ENCODE data around the gene PLEKHN1.

The PLEKHN1 gene

DNA sequence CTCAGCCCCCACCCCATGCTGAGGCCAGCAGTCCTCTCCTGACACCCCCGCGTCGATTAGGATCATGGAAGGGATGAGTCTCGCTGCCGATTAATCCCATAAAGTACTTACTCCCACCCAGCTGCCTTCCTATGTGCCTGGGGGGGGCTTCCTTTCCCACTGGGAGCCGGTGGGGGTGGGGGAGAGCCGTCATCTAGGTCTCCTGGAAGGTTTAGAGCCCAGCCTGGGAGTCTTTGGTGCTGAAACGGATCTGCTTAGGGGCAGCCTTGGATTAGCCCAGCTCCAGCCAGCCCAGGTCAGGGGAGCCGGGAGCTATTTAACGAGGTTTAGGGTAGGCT, 32.7 kb upstream of the PLEKHN1 start:
- Mint-ChIP-seq H3K4me3 (no peak overlapping the region), H3K27ac (ENCODE audit: low read depth) (no peak overlapping the region), H3K27me3 (peaks cover 43% of the 10 kb centered on the region), H3K9me3 (no peaks in the 10 kb centered on the region), H3K36me3 (ENCODE audit: insufficient read depth) (peaks cover 1% of the 10 kb centered on the region), H3K4me1 (peaks cover 13% of the 10 kb centered on the region)
- DNase-seq (ENCODE audit: low spot score in 2 of 2) (no peak), ATAC-seq (replicated peaks; ENCODE audit: extremely low read depth, poor library complexity, severe bottlenecking) (no peak)

GRCh38 chr1:934991-935750, 31.1 kb upstream of the PLEKHN1 start:
- H3K4me3 Mint-ChIP-seq = no peak overlapping the region
- no peak for ATAC-seq (replicated peaks; ENCODE audit: extremely low read depth, poor library complexity, severe bottlenecking)
- no peak overlapping the region for H3K27ac Mint-ChIP-seq (ENCODE audit: low read depth)

GRCh38 chr1:935751-936231, 30.5 kb upstream of the PLEKHN1 start:
- Mint-ChIP-seq H3K4me1 (peaks cover 15% of the 10 kb centered on the region), H3K4me3 (no peak overlapping the region), H3K27ac (ENCODE audit: low read depth) (no peak overlapping the region), H3K27me3 (peaks cover 45% of the 10 kb centered on the region), H3K9me3 (no peaks in the 10 kb centered on the region), H3K36me3 (ENCODE audit: insufficient read depth) (peaks cover 1% of the 10 kb centered on the region)
- ATAC-seq (replicated peaks; ENCODE audit: extremely low read depth, poor library complexity, severe bottlenecking) (no peak), DNase-seq (ENCODE audit: low spot score in 2 of 2) (no peak)

More at GRCh38 chr1:934991-935750, 31.1 kb upstream of the PLEKHN1 start:
- peaks cover 42% of the 10 kb centered on the region for H3K27me3 Mint-ChIP-seq
- H3K36me3 Mint-ChIP-seq (ENCODE audit: insufficient read depth) = peaks cover 1% of the 10 kb centered on the region
- DNase-seq (ENCODE audit: low spot score in 2 of 2) = no peak
- peaks cover 13% of the 10 kb centered on the region for H3K4me1 Mint-ChIP-seq
- no peaks in the 10 kb centered on the region for H3K9me3 Mint-ChIP-seq

- DNase-seq (ENCODE audit: low spot score in 2 of 2) (no peak), ATAC-seq (replicated peaks; ENCODE audit: extremely low read depth, poor library complexity, severe bottlenecking) (no peak)
- Mint-ChIP-seq H3K36me3 (ENCODE audit: insufficient read depth) (peaks cover 3% of the 10 kb centered on the region), H3K4me3 (no peak overlapping the region), H3K4me1 (peaks cover 16% of the 10 kb centered on the region), H3K27me3 (peaks cover 45% of the 10 kb centered on the region), H3K9me3 (no peaks in the 10 kb centered on the region), H3K27ac (ENCODE audit: low read depth) (no peak overlapping the region)
Observed at GRCh38 chr1:936348-937264, 29.7 kb upstream of the PLEKHN1 start.

DNA sequence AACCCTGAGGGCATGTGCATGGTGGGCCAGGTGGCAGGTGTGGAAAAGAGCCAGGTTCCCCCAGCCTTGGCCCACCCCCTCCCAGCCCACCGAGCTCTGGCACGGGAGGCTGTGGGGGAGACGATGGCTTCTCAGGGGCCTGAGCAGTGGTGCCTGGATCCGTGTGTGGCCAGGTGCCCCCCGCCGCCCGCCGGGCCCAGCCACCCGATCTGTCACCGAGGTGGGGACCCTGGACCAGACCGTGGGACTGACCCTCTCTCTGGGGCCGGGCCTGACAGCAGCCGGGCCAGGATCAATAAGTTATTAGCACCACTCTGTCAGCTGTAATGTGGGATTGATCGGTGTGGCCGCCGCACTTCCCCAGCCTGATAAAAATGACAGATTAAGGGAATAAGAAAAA, 28.8 kb upstream of the PLEKHN1 start:
- H3K9me3 Mint-ChIP-seq = no peaks in the 10 kb centered on the region
- H3K27ac Mint-ChIP-seq (ENCODE audit: low read depth) = no peak overlapping the region
- no peak overlapping the region for H3K4me3 Mint-ChIP-seq
- peaks cover 3% of the 10 kb centered on the region for H3K36me3 Mint-ChIP-seq (ENCODE audit: insufficient read depth)
- no peak for DNase-seq (ENCODE audit: low spot score in 2 of 2)
- peaks cover 43% of the 10 kb centered on the region for H3K27me3 Mint-ChIP-seq
- peaks cover 14% of the 10 kb centered on the region for H3K4me1 Mint-ChIP-seq
- no peak for ATAC-seq (replicated peaks; ENCODE audit: extremely low read depth, poor library complexity, severe bottlenecking)

DNA sequence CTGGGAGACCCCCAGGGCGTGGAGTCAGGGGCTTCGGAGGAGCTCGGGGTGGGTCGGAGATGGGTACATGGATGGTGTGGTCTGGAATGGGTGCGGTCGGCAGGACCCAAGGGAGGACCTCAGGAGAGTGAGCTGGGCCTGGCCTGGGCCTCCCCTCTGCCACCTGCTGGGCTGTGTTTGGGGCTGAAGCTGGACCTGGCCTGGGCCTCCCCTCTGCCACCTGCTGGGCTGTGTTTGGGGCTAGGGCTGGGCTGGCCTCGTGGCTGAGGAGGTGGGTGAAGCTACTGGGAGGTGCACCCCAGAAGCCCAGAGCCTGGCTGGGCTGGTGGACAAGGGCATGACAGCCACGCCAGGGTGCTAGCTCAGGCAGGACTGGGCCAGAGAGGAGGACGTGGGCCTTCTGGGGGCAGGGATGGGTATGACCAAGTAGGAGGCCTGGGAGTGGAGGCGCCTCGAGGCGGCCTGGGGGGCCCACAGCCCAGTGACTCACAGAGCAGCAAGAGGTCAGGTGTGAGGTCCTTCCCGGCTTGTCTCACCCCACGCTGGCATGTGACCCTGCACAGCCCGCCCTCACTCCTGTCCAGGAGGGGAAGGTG, 28.1 kb upstream of the PLEKHN1 start:
- ATAC-seq (replicated peaks; ENCODE audit: extremely low read depth, poor library complexity, severe bottlenecking) = no peak
- no peaks in the 10 kb centered on the region for H3K9me3 Mint-ChIP-seq
- peaks cover 43% of the 10 kb centered on the region for H3K27me3 Mint-ChIP-seq
- no peak for DNase-seq (ENCODE audit: low spot score in 2 of 2)
- peaks cover 3% of the 10 kb centered on the region for H3K36me3 Mint-ChIP-seq (ENCODE audit: insufficient read depth)
- H3K27ac Mint-ChIP-seq (ENCODE audit: low read depth) = no peak overlapping the region
- peak overlapping the region; percentile 16 for H3K4me3 Mint-ChIP-seq
- peaks cover 14% of the 10 kb centered on the region for H3K4me1 Mint-ChIP-seq

DNA sequence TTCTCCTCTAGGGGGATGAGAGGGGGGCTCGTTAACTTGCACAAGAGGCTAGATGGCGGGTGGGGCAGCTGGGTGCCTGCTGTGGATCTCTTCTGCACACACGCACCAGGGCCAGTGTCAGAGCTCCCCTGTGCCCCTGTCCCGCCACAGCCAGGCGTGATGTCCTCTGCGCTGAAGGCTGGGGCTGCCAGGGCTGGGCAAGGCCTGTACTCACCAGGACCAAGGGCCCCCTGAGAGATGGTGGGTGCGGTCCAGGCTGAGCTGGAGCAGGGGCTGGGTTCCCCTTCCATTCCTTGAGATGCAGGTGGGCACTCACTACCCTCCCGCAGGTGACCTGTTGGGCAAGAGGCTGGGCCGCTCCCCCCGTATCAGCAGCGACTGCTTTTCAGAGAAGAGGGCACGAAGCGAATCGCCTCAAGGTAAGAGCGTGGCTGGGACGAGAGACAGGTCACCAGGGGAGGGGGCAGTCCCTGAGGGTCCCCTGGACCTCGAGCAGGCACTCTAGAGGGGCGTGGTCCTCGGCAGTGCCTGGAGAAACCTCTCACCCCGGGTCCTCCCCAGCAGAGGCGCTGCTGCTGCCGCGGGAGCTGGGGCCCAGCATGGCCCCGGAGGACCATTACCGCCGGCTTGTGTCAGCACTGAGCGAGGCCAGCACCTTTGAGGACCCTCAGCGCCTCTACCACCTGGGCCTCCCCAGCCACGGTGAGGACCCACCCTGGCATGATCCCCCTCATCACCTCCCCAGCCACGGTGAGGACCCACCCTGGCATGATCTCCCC, 27.4 kb upstream of the PLEKHN1 start:
- Mint-ChIP-seq H3K27ac (ENCODE audit: low read depth) (no peak overlapping the region), H3K9me3 (no peaks in the 10 kb centered on the region), H3K4me1 (peaks cover 14% of the 10 kb centered on the region), H3K4me3 (peak overlapping the region; percentile 16), H3K27me3 (peaks cover 43% of the 10 kb centered on the region), H3K36me3 (ENCODE audit: insufficient read depth) (peaks cover 3% of the 10 kb centered on the region)
- DNase-seq (ENCODE audit: low spot score in 2 of 2) (no peak), ATAC-seq (replicated peaks; ENCODE audit: extremely low read depth, poor library complexity, severe bottlenecking) (no peak)

GRCh38 chr1:939511-940106, 26.7 kb upstream of the PLEKHN1 start:
- H3K4me1 Mint-ChIP-seq = peaks cover 14% of the 10 kb centered on the region
- H3K27me3 Mint-ChIP-seq = peaks cover 43% of the 10 kb centered on the region

GRCh38 chr1:940107-941014, 25.9 kb upstream of the PLEKHN1 start:
- H3K4me1 Mint-ChIP-seq = peaks cover 14% of the 10 kb centered on the region
- DNase-seq (ENCODE audit: low spot score in 2 of 2) (no peak), ATAC-seq (replicated peaks; ENCODE audit: extremely low read depth, poor library complexity, severe bottlenecking) (no peak)
- peaks cover 35% of the 10 kb centered on the region for H3K27me3 Mint-ChIP-seq
- H3K4me3 Mint-ChIP-seq = peak overlapping the region; percentile 74
- H3K36me3 Mint-ChIP-seq (ENCODE audit: insufficient read depth) = peaks cover 4% of the 10 kb centered on the region
- H3K9me3 Mint-ChIP-seq = no peaks in the 10 kb centered on the region
- peak overlapping the region; percentile 76 for H3K27ac Mint-ChIP-seq (ENCODE audit: low read depth)

More at GRCh38 chr1:939511-940106, 26.7 kb upstream of the PLEKHN1 start:
- Mint-ChIP-seq H3K36me3 (ENCODE audit: insufficient read depth) (peaks cover 3% of the 10 kb centered on the region), H3K27ac (ENCODE audit: low read depth) (no peak overlapping the region), H3K9me3 (no peaks in the 10 kb centered on the region), H3K4me3 (no peak overlapping the region)
- ATAC-seq (replicated peaks; ENCODE audit: extremely low read depth, poor library complexity, severe bottlenecking) = no peak
- DNase-seq (ENCODE audit: low spot score in 2 of 2) = no peak

GRCh38 chr1:941015-941587, 25.2 kb upstream of the PLEKHN1 start:
- peaks cover 14% of the 10 kb centered on the region for H3K4me1 Mint-ChIP-seq

More at GRCh38 chr1:941015-941587, 25.2 kb upstream of the PLEKHN1 start:
- Mint-ChIP-seq H3K4me3 (peak overlapping the region; percentile 74), H3K27ac (ENCODE audit: low read depth) (peak overlapping the region; percentile 76), H3K36me3 (ENCODE audit: insufficient read depth) (peaks cover 8% of the 10 kb centered on the region), H3K27me3 (peaks cover 33% of the 10 kb centered on the region), H3K9me3 (no peaks in the 10 kb centered on the region)
- ATAC-seq (replicated peaks; ENCODE audit: extremely low read depth, poor library complexity, severe bottlenecking) = no peak
- DNase-seq (ENCODE audit: low spot score in 2 of 2) = no peak

Data from central memory CD8-positive, alpha-beta T cell (primary cell).